ENCODE data around the gene ACTG1. TPM values are rescaled to one million over a fixed set of nuclear protein-coding genes. Genes with fewer than 3 reads are reported as not detected.

The ACTG1 gene
- total and polyA plus RNA-seq, 9 of the 15 experiments (the other 6 are each of a cell fraction or from before 2014, with no cell fraction given), result 224 to 1,775 (median 568) TPM

DNA sequence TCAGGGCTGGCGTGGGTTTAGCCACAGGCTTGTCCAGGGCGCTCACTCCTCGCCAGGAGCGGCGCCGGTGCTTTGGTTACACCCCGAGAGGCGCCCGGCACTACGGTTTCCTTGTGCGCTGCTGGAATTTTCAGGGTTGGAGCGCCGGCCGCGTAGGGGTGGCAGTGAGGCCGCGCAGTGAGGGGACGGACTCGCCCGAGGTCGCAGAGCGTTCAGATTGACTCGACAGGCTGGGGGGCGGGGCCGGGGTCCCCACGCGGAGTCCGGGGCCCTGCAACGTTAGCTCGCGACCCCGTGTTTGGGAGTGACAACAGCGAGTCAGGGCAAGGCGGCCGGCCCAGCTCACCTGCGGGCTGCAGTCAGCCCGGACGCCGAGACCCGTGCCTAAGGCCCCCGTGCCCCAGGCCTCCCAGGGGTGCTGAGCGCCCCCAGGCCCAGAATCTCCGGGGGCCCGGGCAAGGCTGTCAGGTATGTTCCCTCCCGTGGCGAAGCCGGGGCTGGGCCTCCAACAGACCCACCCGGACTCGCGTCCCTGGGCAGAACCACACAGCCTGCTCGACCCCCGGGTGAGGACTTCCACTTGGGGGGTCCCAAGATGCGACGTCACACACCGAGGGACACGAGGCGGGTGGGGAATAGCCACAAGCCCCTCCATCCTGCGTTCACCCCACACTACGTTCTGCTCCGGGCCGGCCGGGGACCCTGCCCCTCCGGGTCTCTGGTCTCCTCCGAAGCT is 1.3 kb upstream of the ACTG1 start:
- H3K9ac ChIP-seq (ENCODE audit: insufficient read depth in 1 of 2, low read depth in 2 of 2, low read length in 2 of 2), result peak overlapping the region; percentile 98
- peaks cover 9% of the 10 kb centered on the region for H3K9me1 ChIP-seq (ENCODE audit: control insufficient read depth, insufficient read depth, low read length)
- ChIA-PET CTCF (ENCODE audit: low intra/inter-chr PET ratio) (no interaction called here), POLR2A (interaction anchor here (0.6 to 6.4 kb wide), 7 partner anchors 15 to 690 kb away, joined by 3 to 132 read pairs (median 3); no protein-coding TSS in a partner anchor)
- H3K4me1 ChIP-seq (replicated peaks in 1 of 2; ENCODE audit: control insufficient read depth in 2 of 2, insufficient read depth in 2 of 2, low read length in 2 of 2), result peaks cover 35 to 78% of the 10 kb centered on the region in 2 experiments
- H3K79me2 ChIP-seq (ENCODE audit: control insufficient read depth, insufficient read depth, low read length), result peaks cover 37% of the 10 kb centered on the region
- ATAC-seq, result no peak
- DNase-seq (ENCODE audit: extremely low read depth in 1 of 4, low spot score in 3 of 4), result peak in 2 of 4 experiments; percentile 29 to 47
- no peak for FAIRE-seq
- peaks cover 33% of the 10 kb centered on the region for H4K20me1 ChIP-seq (replicated peaks; ENCODE audit: control insufficient read depth, insufficient read depth, low read length)
- H3K36me3 ChIP-seq (ENCODE audit: control insufficient read depth, insufficient read depth, low read length), result peaks cover 35% of the 10 kb centered on the region
- H3K27me3 ChIP-seq (ENCODE audit: control insufficient read depth in 2 of 2, insufficient read depth in 2 of 2, low read length in 2 of 2), result no peaks in the 10 kb centered on the region
- peak overlapping the region; percentile 96 for H3K27ac ChIP-seq (ENCODE audit: extremely low read depth, low read depth, low read length)
- 0 out of 2 replicates have a peak, but pooled peaks cover 1% of the 10 kb centered on the region for H3K9me3 ChIP-seq (replicated peaks; ENCODE audit: control insufficient read depth, insufficient read depth, low read depth, low read length)
- H3K4me2 ChIP-seq (ENCODE audit: insufficient read depth, low read length), result peak overlapping the region; percentile 72
- no TSS peak for BruUV-seq (replicated peaks)
- in situ Hi-C loops (cut with MboI), result no loop called here
- H2AFZ ChIP-seq (ENCODE audit: low read depth, low read length), result peak overlapping the region; percentile 58; the same call in 1 of the 2 replicates
- intact Hi-C loops (cut with micrococcal nuclease), result no loop called here
- H3K4me3 ChIP-seq, result peak overlapping the region; percentile 58
- WGBS (ENCODE audit: insufficient coverage, low coverage, missing lambda C conversion rate), result 66% methylated on average over 48 of the region's 64 CpGs
- TF ChIP-seq, protein P1, sequence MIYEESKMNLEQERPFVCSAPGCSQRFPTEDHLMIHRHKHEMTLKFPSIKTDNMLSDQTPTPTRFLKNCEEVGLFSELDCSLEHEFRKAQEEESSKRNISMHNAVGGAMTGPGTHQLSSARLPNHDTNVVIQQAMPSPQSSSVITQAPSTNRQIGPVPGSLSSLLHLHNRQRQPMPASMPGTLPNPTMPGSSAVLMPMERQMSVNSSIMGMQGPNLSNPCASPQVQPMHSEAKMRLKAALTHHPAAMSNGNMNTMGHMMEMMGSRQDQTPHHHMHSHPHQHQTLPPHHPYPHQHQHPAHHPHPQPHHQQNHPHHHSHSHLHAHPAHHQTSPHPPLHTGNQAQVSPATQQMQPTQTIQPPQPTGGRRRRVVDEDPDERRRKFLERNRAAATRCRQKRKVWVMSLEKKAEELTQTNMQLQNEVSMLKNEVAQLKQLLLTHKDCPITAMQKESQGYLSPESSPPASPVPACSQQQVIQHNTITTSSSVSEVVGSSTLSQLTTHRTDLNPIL (CRISPR knock-in tag; IDR thresholded peaks at IDR 0.05), result no peak
- TF ChIP-seq SIN3A (IDR thresholded peaks at IDR 0.05; ENCODE audit: borderline replicate concordance in 2 of 2, control insufficient read depth in 1 of 2, low read depth in 2 of 2, low read length in 2 of 2), result no peak
- no peak for TF ChIP-seq PHF21A (IDR thresholded peaks at IDR 0.05; ENCODE audit: borderline replicate concordance, low read depth)
- TF ChIP-seq, protein P2, sequence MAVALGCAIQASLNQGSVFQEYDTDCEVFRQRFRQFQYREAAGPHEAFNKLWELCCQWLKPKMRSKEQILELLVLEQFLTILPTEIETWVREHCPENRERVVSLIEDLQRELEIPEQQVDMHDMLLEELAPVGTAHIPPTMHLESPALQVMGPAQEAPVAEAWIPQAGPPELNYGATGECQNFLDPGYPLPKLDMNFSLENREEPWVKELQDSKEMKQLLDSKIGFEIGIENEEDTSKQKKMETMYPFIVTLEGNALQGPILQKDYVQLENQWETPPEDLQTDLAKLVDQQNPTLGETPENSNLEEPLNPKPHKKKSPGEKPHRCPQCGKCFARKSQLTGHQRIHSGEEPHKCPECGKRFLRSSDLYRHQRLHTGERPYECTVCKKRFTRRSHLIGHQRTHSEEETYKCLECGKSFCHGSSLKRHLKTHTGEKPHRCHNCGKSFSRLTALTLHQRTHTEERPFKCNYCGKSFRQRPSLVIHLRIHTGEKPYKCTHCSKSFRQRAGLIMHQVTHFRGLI (CRISPR knock-in tag; IDR thresholded peaks at IDR 0.05), result no peak
- TF ChIP-seq, protein P3, sequence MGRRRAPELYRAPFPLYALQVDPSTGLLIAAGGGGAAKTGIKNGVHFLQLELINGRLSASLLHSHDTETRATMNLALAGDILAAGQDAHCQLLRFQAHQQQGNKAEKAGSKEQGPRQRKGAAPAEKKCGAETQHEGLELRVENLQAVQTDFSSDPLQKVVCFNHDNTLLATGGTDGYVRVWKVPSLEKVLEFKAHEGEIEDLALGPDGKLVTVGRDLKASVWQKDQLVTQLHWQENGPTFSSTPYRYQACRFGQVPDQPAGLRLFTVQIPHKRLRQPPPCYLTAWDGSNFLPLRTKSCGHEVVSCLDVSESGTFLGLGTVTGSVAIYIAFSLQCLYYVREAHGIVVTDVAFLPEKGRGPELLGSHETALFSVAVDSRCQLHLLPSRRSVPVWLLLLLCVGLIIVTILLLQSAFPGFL (CRISPR knock-in tag; IDR thresholded peaks at IDR 0.05), result no peak
- no peak for TF ChIP-seq MXI1 (IDR thresholded peaks at IDR 0.05; ENCODE audit: low read depth, low read length)
- no peak for TF ChIP-seq SPI1 (IDR thresholded peaks at IDR 0.05; ENCODE audit: borderline replicate concordance, low read depth, low read length)
- no peak for TF ChIP-seq MED1 (CRISPR knock-in tag; IDR thresholded peaks at IDR 0.05; ENCODE audit: borderline replicate concordance)
- TF ChIP-seq RBFOX2 (IDR thresholded peaks at IDR 0.05; ENCODE audit: low read depth, low read length), result peak; percentile 27
- no peak for TF ChIP-seq RCOR1 (IDR thresholded peaks at IDR 0.05; ENCODE audit: borderline replicate concordance in 1 of 2, low read depth in 2 of 2, low read length in 2 of 2)
- no peak for TF ChIP-seq ZNF274 (IDR thresholded peaks at IDR 0.05; ENCODE audit: borderline replicate concordance, low read depth, low read length)
- no peak for TF ChIP-seq PRMT5 (CRISPR knock-in tag; IDR thresholded peaks at IDR 0.05)

All from K562 (cell line).